Fibroblast of upper back skin (primary cell): Measurements from ENCODE around the gene HOXA6.

Source experiments
- DNase-seq: peaks from one replicate; pipeline ENCODE4 v3.0.0-alpha.2; 2013

Gene HOXA6

DNA sequence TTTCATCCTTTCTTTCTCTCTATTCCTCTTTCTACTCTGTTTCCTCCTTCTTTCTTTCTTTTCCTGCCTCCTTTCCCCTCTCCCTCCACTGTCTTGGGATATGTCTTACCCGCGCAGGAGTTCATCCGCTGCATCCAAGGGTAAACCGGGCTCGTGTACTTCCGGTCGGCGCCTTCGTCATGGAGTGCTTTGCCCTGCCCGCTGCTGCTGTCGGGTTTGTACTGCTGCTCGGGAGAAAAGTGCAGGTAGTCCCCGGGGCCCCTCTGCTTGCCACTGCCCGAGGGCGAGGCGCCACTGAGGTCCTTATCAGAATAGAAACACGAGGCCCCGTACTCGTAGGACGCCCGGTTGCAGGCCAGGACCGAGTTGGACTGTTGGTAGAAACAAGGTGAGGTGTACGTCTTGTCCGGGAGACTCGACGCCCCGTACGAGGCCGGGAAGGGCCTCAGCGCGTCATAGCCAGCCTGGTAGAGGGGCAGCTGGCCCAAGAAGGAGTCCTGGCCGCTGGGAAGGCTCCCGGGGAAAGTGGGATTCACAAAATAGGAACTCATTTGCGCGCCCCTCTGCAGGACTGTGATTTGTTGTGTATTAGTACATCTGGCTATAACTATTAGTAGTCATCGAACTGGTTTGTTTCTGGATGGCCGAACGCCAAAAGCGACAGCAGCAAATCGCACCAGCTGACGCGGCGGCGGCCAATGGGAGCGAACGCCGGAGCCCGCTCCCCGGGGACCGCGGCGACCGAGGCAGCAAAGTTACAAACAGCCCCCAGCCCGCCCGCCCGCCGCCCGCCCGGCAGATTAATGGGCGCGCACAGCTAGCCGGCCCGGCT, at the start of gene HOXA6:
Gene HOXA6 (minus strand): TSS at position 576 of the 832 bp plus-strand sequence. CDS start 25 bp downstream, at position 551.
- DNase-seq = no peak

DNA sequence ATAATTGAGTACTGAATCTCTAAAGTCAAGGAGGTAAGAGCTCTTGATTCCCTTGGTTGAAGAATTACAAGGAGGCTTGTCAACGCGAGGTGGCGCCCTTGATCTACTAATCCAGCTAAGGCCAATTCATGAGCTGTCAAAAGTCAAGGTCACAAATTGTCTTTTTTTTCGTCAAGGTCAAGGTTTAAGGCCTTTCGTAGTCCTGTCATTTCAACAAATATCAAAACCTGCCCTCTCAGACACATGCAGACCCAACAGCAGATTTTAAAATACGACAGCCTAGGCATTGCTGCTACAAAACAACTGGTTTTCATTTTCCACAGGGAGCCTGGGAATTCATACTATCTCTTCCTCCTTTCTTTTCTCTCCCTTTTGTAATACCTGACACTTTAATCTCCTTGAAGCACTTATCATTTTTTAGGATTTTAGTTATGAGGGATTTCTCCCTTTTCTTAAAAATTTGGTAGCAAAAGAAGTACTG, 48.8 kb upstream of the HOXA6 start:
- DNase-seq = peak; percentile 57

DNA sequence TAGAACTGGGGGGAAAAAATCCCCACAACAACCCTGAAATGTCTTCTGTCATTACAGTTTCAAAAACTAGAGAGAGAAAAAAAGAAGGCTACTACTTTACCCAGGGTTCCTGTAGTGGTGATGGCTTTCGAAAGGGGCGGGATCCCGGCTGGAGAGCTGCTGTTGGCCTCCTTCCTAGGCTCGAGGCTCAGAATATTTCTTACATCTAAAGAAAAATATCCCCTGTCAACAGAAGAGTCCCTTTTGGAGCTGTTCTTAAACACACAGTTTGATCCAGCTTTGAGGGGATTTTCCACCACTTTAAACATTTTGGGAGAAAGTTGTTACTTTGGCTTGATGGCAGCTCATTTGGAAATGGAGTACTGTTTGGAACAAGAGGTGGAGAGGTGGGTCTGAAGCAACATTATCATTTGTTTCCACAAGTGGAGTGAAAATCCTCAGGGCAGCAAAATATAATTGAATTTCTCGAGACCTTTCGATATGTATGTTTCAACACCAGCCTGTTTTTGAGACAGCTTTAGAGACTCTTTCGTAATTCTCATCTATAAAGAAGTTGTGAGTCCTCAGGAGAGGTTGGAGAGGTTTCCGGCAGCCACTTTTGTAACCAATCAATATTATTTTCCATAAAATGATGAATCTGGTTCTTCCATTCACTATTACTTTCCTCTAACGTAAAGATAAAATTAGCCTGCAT, 47.3 kb upstream of the HOXA6 start:
- no peak for DNase-seq

DNA sequence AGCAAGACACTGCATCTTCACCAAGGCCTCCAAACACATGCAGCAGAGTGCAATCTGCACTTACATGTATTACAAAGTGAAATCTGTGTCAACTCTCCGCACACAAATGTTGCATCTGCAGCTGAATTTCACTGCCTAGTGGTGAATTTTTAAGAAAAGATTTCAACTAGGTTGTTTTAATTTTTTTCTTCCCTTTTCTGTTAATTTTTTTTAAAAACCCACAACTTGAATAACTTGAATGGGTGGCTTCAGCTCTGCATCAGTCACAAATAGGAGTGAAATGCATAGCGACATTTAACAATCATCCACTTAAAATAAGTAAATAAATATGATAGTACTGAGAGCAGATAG, 46.4 kb upstream of the HOXA6 start:
- no peak for DNase-seq

DNA sequence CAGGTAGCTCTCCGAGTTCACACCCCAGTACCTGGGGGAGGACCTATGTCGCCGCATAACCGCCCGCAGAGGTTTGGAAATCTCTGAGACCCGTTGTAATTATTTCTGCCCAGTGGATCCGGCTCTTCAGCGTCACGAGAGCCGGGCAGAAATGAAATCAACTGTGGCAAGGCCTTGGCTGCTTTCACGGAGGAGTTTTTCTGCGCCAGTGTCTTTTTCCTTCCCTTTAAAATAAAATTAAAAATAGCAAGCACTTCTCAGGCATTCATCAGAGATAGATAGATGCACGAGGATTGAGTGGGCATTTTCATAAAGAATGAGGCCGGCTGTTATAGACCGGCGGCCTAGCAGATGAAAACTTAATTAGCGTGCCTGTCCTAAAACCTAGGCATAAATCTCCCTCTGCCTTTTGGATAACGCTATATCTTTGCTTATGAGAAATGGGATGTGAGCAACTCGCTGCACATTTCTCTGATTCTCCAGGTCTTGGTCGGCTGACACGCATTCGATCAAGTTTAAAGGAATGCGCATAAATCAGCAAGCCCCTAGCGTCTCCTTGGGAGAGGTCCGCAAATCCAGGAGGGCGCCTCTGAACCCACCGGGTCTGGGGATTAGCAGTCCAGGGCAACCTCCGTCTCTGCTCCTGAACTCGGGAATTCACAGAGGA, 45.9 kb upstream of the HOXA6 start:
- no peak for DNase-seq

DNA sequence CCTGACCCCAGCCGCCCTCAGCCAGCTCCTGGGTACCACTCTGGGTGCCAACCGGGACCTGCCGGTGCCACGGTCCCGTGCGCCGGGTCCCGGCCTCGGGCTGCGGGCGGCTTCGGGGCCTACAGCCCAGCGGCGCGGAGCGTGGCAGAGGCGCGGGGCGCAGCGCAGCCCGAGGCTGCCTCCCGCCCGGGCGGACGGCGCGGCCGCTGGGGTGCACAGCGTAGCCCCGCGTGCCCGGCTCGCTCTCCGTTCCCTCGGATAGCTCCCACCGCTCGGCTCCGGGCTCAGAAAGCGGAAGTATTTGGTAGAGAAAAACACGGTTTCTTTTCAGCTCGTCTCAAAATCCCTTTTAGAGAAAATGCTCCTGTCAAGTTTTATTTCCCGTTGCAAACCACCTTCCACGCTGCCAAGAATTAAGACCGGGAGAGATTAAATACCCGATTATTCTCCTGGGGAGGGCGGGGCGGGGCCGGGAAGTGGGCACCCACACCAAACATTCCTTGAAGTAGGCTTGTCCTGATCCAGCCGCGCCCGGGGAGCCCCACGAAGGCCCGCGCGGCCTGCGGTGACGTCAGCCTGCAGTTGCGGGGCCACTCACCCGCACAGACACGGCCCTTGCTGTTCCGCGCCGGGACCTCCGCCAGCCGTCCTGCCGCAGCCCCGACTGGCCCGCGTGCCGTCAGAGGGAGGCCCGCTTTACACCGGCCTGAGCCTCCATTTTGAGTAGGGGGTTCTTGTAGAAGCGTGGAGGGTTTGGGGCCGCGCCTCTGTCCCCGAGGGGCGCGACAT, 45.2 kb upstream of the HOXA6 start:
- no peak for DNase-seq

DNA sequence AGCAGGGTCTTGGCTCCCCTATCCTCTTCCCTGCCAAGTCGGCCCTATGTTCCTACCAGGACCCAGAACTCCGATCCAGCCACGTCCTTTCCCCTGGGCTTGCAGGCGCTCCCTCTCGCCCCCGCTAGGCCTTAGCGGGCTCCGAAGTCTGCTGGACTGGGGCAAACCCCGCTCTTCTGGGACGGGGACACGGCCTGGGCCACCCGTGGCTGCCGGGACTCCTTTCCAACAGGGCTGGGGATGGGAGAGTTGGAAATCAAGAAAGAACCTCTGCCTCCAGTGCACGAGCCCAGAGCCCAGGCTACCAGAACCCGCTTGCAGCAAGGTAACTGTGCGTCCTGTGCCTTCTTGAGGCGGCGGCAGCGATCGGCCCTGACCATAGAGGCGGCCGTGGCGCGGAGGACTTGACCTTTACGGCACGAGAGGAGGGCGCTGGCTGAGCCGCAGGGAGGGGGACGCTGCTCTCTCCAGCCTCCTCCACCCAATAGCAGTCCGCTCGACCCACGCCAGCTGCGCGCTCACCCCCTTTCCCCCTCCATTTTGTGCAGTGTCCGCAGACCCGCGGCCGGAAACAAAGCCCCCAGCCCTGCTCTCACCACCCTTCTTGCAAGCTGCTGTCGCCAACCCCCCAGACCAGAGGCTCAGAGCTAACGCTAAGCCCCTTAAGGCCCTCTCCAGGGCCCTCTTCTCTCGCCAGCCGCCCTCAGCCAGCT, 44.4 kb upstream of the HOXA6 start:
- no peak for DNase-seq

DNA sequence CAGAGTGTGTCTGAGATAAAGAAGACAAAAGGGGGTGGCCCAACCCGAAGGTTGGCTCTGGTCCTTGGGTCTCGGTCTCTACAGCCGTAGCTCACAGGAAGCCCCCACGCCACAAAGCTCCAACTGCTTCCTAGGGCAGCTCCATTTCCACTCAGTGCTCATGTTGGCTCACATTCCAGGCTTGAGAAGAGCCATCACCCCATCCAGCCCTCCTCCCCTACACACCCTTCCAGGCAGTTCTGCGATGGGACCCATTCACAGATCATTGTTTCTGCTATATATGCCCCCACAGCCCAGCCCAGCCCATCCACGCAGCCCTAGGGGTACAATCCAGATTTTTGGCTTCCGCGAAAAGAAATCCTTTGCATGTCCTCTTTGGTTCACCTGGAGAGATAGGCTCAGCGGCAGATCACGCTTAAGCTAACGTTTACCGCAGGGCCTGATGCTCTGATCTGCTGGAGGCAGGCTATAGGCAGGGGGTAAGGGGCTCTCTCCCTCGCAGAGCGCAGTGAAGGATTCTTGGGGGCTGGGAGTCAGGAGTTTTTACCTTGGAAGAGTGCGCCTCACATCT, 43.7 kb upstream of the HOXA6 start:
- DNase-seq = no peak

DNA sequence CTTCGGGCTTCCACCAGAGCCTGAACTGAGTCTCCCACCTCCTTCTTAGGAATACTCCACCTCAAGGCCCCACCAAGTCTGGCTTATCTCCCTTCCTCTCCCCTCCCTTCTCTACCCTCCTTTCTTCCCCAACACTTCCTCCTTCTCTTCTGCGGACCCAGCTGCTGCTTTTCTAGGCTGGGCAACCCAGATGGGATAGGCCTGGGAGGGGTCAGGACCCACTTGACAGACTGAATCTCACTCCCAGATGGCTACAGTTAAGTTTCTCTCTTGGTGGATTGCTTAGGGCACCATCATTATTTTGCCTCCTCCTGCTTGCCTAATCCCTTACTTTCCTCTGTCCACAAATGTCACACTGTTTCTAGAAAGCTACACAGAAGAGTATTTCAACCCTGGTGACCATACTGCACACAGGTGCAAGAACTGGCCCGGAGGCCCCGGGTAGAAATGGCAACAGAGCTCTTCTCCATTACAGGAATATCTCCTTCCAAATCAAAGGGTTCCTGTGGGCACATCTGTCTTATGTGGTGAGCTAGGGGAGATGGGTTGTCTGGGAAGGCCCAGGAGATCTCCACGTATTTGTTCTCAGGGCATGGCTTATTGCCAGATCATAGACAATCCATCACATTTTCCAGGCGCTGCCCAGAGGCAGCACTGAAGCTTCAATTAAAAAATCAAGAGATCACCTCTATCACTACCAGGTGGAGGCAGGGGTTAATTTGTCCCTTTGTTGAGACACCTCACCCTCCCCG, 42.6 kb upstream of the HOXA6 start:
- DNase-seq = no peak

DNA sequence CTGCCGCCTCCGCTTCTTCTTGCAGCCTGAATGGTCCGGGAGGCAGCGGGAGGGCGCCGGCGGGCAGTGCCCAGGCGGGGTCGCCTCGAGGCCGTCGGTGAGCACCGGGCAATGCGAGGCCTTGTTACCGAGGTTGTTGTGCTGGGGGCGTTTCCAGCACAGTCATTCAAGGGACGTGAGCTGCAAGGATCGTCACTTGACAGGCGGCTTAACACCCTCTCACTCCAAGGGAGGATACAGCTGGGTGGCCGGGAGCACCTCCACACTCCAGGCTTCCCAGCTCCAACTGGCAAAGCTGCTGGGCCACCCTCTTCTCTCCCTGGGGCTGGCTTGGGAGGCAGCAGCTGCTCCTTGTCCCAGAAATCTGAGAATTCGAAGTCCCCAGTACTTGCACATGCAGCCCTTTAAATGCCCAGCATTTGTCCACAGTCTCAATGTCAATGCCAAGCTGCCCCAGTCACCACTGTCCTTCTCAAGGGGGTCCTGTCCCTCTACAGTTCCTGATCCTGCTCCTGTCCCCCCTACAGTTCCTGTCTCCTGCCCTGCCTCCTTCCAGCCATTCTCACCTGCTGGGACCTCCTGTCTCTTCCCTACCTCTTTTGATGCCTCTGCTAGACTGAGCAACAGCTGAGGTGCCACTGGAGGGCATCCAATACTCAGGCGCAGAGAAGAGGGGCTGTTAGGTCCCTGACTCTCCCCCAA, 41.9 kb upstream of the HOXA6 start:
- no peak for DNase-seq

DNA sequence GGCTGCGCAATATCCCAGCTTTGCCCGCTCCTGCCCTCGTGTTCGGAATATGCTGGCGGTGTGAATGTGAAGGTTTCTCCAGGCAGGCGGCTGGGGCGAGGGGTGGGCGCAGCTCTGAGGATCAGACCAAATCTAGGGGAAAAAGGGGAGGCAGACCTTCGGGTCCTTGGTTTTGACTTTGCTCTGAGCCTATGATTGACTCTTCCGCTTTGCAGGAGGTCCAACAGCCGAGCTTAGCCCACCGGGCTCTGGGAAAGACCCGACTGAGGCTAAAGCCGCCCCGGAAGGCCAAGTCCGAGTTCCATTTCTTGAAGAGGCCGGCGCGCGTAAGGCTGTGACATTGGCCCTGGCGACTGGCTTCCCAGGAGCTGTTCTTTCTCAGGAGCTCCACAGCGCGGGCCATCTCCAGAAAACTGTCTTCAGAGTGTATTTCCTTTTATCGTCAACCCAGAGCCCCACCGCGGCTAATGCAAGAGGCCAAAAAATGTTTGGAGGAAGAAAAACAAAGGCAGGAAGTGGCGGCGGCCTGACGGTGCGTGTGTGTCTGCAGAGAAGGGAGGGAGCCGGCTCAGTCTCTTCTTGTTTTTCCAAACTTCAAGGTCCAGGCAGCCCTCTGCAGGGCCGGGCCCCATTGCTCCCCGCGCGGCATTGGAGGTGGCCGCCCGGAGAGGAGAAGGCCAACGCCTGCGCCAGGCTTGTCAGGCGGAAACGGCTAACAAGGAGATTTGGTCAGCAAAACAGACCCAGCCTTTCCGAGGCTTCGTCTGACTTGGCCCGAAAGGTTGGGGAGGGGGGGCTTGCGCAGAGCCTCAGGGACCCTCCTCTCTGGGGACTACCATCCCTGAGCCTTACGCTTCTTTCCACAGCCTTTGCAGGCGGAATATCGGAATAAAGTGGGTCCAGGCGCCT, 41.1 kb upstream of the HOXA6 start:
- DNase-seq = no peak

DNA sequence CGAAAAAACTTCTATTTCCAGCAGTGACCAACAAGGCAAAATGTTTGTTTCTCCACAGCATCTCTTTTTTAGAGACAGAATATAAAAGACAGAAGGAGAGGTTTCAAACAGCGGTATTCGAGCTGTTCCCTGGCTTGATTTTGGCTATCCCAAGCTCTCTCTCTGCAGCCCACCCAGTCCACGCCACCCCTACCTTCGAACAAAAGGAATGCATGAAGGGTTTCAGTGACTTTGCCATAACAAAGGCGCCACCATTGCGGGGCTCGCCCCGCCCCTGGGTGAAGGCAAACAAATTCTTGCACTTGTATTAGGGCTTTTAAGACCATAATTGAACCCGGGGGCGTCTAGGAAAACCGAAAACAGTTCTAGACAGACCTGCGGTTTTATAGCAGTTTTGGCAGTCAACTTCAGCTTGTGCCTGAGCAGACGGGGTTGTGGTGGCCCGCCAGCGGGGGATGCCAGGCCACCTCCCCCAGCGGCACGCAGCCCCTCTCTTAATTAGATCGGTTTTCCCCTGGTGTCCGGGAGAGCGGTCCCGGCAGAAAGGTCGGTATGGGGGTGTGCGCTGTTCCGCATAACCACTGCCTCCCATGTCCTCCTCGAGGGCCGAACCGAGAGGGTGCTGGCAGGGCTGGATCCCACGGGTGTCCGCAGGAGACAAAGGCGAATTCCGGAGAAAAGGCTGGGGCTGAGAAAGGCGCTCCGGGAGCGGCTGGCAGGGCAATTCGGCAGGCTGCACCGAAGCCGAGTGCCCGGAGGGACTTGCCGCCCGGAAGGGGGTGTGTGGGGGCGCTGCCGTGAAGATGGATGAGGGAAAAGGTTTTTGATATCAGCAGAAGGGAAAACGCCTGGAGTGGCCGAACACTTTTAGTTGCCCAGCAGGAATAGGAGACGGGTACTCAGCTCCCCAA, 40.2 kb upstream of the HOXA6 start:
- no peak for DNase-seq

DNA sequence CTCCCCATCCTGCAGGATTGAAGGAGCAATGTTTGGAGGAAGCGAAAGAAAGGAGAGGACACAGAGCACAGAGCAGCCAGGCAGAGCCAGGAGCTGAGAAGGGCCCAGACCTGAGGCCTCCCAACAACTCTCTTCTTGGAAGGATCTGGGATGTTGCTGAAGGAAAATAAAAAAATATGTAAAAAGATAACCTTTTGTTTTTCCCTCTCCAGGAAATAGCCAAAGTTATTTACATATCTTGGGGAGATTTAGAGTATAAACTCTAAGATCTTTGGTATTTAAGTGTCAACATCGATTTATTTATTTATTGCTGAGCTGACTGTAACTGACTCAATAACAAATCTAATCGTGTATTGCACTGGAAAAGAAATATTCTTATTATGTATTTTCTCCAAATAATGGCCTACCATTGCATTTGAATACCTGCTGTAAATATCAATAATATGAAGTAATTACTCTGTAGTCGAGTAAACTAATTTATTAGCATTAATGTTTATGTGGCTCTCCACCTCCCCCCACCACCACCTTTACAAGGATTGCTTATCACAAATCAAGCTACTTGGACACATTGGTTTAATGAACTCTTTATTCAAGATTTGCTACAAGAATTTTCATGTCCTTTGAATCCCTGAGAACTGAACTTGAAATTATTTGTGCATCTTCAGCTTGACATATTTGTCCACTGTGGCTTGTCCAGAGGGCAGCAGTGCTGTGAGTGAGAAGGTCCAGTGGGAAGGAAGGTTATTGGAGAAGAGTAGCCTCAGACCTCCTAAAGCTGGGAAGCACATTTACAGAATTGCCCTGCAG, 39.3 kb upstream of the HOXA6 start:
- no peak for DNase-seq

DNA sequence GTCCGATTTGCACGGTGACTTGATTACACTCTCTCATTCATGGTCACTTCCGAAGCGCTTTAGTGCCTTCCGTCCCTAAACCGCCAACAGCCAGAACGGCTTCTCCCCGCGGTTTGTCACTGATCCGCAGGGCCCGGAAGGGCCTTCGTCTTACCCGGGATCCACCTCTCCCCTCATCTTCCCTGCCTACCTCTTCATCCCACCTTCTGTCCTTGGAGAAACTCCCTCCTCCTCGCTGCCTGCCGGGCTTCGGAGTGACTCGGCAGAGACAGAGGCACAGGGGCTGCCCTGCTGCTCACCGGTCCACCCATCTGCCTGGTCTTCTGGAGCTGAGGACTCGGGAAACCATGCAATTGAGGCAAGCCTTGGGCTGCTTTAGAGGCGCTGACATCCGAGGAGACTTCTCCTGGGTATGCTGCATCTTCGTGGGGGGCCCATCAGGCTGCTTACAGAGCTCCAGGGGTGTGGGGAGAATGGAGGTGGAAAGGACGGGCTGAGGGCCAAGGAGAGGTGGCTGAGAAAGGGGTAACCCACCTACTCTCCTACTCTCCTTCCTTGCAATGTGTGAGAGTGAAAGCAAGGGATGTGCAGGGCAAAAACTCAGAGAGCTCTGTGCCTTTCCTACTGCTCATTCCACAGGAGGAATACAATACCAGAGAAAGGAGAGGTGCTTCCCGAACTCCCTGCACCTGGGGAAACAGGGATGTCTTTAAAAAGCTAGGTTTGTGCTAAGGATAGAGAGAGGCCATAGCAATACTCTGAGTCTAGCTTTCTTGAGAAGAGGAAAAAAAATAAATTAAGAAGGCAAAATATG, 38.5 kb upstream of the HOXA6 start:
- no peak for DNase-seq

DNA sequence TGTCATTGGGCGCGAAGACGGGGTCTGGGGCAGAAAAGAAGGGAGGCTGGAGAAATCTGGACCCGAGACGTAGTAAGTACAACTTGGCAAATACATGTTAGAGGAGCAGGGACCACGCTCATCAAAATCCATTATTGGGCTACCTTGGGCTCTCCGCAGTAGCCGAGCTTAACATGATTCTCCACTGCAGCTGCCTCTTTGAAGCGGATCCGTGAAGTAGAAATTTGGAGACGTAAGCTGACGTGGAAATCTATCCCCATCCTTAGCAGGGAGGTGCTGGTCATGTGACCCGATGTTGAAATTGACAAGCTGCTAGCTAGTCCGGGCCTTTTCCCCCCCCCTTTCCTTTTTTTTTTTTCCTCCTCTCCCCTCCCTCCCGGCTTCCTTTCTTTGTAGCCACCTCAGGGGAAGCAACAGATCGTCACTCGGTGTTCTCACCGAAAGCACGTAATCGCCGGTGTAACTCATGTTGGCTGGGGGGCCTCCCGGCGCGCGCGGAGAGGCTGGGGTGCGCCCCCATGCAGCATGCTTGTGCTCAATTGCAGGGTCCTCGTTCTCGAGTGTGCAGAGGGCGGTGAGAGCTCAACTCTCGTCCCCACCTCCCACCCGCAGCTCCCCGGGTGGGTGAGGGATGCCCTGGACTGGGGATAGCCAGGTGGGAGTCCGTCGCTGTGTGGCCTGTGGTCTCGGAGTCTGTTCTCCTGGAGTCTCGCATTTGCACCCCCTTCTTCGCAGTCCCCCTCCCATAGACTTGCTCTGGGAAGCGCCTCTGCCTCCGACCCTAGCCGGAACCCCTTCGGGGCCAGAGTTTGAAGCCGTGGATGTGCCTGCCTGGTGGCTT, 37.7 kb upstream of the HOXA6 start, which contains the start of gene HOXA11:
Gene HOXA11 (minus strand): TSS at position 220 of the 841 bp plus-strand sequence. CDS start 88 bp downstream, at position 132.
- DNase-seq = peak; percentile 53
